ENCODE data around the gene CNIH1. TPM values are rescaled to one million over a fixed set of nuclear protein-coding genes. Genes with fewer than 3 reads are reported as not detected.

The CNIH1 gene
- total RNA-seq, 1 donor from 2014 or later: 205 TPM

DNA sequence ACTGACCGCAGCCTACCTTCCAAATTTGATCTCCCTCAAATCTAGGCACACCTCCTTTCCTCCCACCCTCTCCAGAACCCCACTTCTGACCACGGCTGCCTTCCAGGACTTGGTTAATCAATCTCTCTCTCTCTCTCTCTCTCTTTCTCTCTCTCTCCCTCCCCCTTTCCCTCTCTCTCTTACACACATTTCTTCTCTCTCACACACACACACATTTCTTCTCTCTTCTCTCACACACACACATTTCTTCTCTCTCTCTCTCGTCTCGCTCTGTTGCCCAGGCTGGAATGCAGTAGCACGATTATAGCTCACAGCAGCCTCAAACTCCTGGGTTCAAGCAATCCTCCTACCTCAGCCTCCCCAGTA, 48.1 kb upstream of the CNIH1 start:
- H3F3A ChIP-seq (ENCODE audit: low read depth): peaks cover 27% of the 10 kb centered on the region
- peaks cover 12% of the 10 kb centered on the region for H4K20me1 ChIP-seq (ENCODE audit: low read depth)
- no peak for DNase-seq (ENCODE audit: low spot score)
- Mint-ChIP-seq H3K36me3 (peaks cover 14% of the 10 kb centered on the region), H3K4me1 (peaks cover 29% of the 10 kb centered on the region), H3K27me3 (ENCODE audit: insufficient read depth, low read depth) (peaks cover 2% of the 10 kb centered on the region), H3K4me3 (peak overlapping the region; percentile 88), H3K27ac (peak overlapping the region; percentile 39), H3K9me3 (peaks cover 5% of the 10 kb centered on the region)
- peaks cover 14% of the 10 kb centered on the region for H3K4me1 ChIP-seq
- TF ChIP-seq CTCF (IDR thresholded peaks at IDR 0.05) (no peak), EZH2phosphoT487 (IDR thresholded peaks at IDR 0.05) (no peak), EZH2 (IDR thresholded peaks at IDR 0.05) (no peak)
- H3K9me3 ChIP-seq (ENCODE audit: low read depth): no peaks in the 10 kb centered on the region
- H3K79me2 ChIP-seq (ENCODE audit: low read depth): peaks cover 43% of the 10 kb centered on the region
- H3K27ac ChIP-seq: no peak overlapping the region
- peak overlapping the region; percentile 97 for H2AFZ ChIP-seq (replicated peaks)
- H3K4me2 ChIP-seq: peak overlapping the region; percentile 92
- H3K36me3 ChIP-seq: no peaks in the 10 kb centered on the region
- H3K4me3 ChIP-seq: peak overlapping the region; percentile 68
- no peak overlapping the region for H3K9ac ChIP-seq
- H3K27me3 ChIP-seq: no peaks in the 10 kb centered on the region

- H3K27me3 Mint-ChIP-seq (ENCODE audit: insufficient read depth, low read depth): peaks cover 2% of the 10 kb centered on the region
- H3K79me2 ChIP-seq (ENCODE audit: low read depth): peaks cover 48% of the 10 kb centered on the region
These were observed 47.6 kb upstream of the CNIH1 start, which contains the start of gene GMFB for GRCh38 chr14:54488646-54489317. TSS of gene GMFB (minus strand) at chr14:54488980. CDS start at chr14:54488927, 53 bp downstream.

GRCh38 chr14:54488318-54488645, 47.1 kb upstream of the CNIH1 start:
- Histone ChIP-seq H3K79me2 (ENCODE audit: low read depth) (peaks cover 53% of the 10 kb centered on the region), H3K27ac (peak overlapping the region; percentile 88), H3F3A (ENCODE audit: low read depth) (peaks cover 27% of the 10 kb centered on the region), H4K20me1 (ENCODE audit: low read depth) (peaks cover 18% of the 10 kb centered on the region), H3K4me3 (peak overlapping the region; percentile 68), H2AFZ (replicated peaks) (no peak overlapping the region), H3K27me3 (no peaks in the 10 kb centered on the region), H3K4me1 (peaks cover 14% of the 10 kb centered on the region), H3K36me3 (no peaks in the 10 kb centered on the region), H3K4me2 (peak overlapping the region; percentile 92), H3K9me3 (ENCODE audit: low read depth) (no peaks in the 10 kb centered on the region), H3K9ac (peak overlapping the region; percentile 69)
- no peak for DNase-seq (ENCODE audit: low spot score)
- TF ChIP-seq EZH2phosphoT487 (IDR thresholded peaks at IDR 0.05) (no peak), CTCF (IDR thresholded peaks at IDR 0.05) (peak; percentile 25)
- peaks cover 2% of the 10 kb centered on the region for H3K27me3 Mint-ChIP-seq (ENCODE audit: insufficient read depth, low read depth)
- H3K36me3 Mint-ChIP-seq: peaks cover 15% of the 10 kb centered on the region
- H3K4me1 Mint-ChIP-seq: peaks cover 29% of the 10 kb centered on the region
- H3K4me3 Mint-ChIP-seq: peak overlapping the region; percentile 86
- peaks cover 5% of the 10 kb centered on the region for H3K9me3 Mint-ChIP-seq
- H3K27ac Mint-ChIP-seq: peak overlapping the region; percentile 94

More at GRCh38 chr14:54488646-54489317, 47.6 kb upstream of the CNIH1 start, which contains the start of gene GMFB:
- Histone ChIP-seq H3K27me3 (no peaks in the 10 kb centered on the region), H3K4me2 (peak within 1 kb of the TSS; percentile 92), H3K9ac (peak within 1 kb of the TSS; percentile 69), H3K4me3 (peak within 1 kb of the TSS; percentile 68), H3K27ac (peak within 1 kb of the TSS; percentile 88), H3K36me3 (no peaks in the 10 kb centered on the region), H3K4me1 (peaks cover 14% of the 10 kb centered on the region), H4K20me1 (ENCODE audit: low read depth) (peaks cover 14% of the 10 kb centered on the region), H3F3A (ENCODE audit: low read depth) (peaks cover 27% of the 10 kb centered on the region), H3K9me3 (ENCODE audit: low read depth) (no peaks in the 10 kb centered on the region), H2AFZ (replicated peaks) (peak within 1 kb of the TSS; percentile 97)
- H3K4me3 Mint-ChIP-seq: peak within 1 kb of the TSS; percentile 88
- peak; percentile 93 for DNase-seq (ENCODE audit: low spot score)
- peaks cover 15% of the 10 kb centered on the region for H3K36me3 Mint-ChIP-seq
- H3K27ac Mint-ChIP-seq: peak within 1 kb of the TSS; percentile 94
- peaks cover 29% of the 10 kb centered on the region for H3K4me1 Mint-ChIP-seq
- H3K9me3 Mint-ChIP-seq: peaks cover 5% of the 10 kb centered on the region
- TF ChIP-seq CTCF (IDR thresholded peaks at IDR 0.05) (peak; percentile 44), EZH2 (IDR thresholded peaks at IDR 0.05) (peak; percentile 29), EZH2phosphoT487 (IDR thresholded peaks at IDR 0.05) (no peak)
